HCT116 (cell line): ENCODE measurements around the gene PCSK2. TPM values are rescaled to one million over a fixed set of nuclear protein-coding genes. Genes with fewer than 3 reads are reported as not detected.

ENCODE experiments used
- ATAC-seq: fragments of 200-7000 bp; cut with Tn5 transposase; 2 replicates; pipeline ENCODE4 v1.9.1; 2020; ENCODE audit warnings: mild to moderate bottlenecking, moderate library complexity
- BruUV-seq: library from RNA; stranded (reverse); fragments of 400-500 nt; replicated peaks from 2 replicates; lab custom pipeline; 2021; lab: Mats Ljungman, UMichigan
- CTCF ChIA-PET: fragments of 300-600 bp; sonication (Branson Sonifier 250); formaldehyde crosslinking; loops from one replicate; lab custom pipeline; 2021; ENCODE audit warnings: antibody characterized with exemption; lab: Charles Lee
- POLR2A ChIA-PET: fragments of 300-600, 350-600 bp; sonication (Branson Sonifier 250); formaldehyde crosslinking; loops from one replicate; lab custom pipeline; 2021; ENCODE audit warnings: antibody characterized with exemption; lab: Charles Lee
- RAD21 ChIA-PET, 2 experiments: fragments of 300-600 bp; sonication (Branson Sonifier 250); formaldehyde crosslinking; loops; one replicate each; lab custom pipeline; 2023; ENCODE audit warnings: low total read pairs in 2 of 2; ENCODE audit not compliant: uncharacterized antibody in 2 of 2, unreplicated experiment in 2 of 2, low non-redundant PET in 1 of 2; lab: Charles Lee
- DNase-seq: peaks from one replicate; pipeline ENCODE4 v3.0.0-alpha.2; 2010; ENCODE audit warnings: low read depth, low spot score
- H2AFZ ChIP-seq: fragments of 200-600 bp; shearing (Covaris generic), sonication (generic); 2 replicates; pipeline ENCODE4 v1.6.1; 2017; ENCODE audit warnings: low read depth, mixed run types, mixed read lengths, antibody characterized with exemption, low read length; ENCODE audit not compliant: poor library complexity, severe bottlenecking
- H3K27ac ChIP-seq: 2 replicates; pipeline ENCODE4 v1.5.1; 2012; ENCODE audit warnings: low read depth, low read length
- H3K27me3 ChIP-seq: fragments of 200-600 bp; sonication (generic); 2 replicates; pipeline ENCODE4 v1.6.1; 2016; ENCODE audit warnings: mixed run types, low read length, mixed read lengths; ENCODE audit not compliant: insufficient read depth
- H3K36me3 ChIP-seq, 2 experiments: fragments of 200-500 bp in 1 of 2; fragments of 200-600 bp in 1 of 2; sonication (Bioruptor generic) in 1 of 2; sonication (generic) in 1 of 2; 2 replicates each; pipeline versions ENCODE4 v1.5.1 to v1.6.1; 2014 to 2016; ENCODE audit warnings: low read length in 2 of 2, inconsistent platforms in 1 of 2, mixed read lengths in 1 of 2, mixed run types in 1 of 2; ENCODE audit not compliant: insufficient read depth in 2 of 2, control insufficient read depth in 1 of 2
- H3K4me1 ChIP-seq, 2 experiments: fragments of 200-600 bp in 1 of 2; sonication (generic) in 1 of 2; 2 replicates each; pipeline versions ENCODE4 v1.5.1 to v1.6.1; 2012 to 2017; ENCODE audit warnings: low read length in 2 of 2, inconsistent platforms in 1 of 2, mild to moderate bottlenecking in 1 of 2, mixed read lengths in 1 of 2, mixed run types in 1 of 2, moderate library complexity in 1 of 2; ENCODE audit not compliant: insufficient read depth in 2 of 2, control insufficient read depth in 1 of 2
- H3K4me2 ChIP-seq: fragments of 200-600 bp; sonication (generic); 2 replicates; pipeline ENCODE4 v1.6.1; 2017; ENCODE audit warnings: mixed run types, low read length, mixed read lengths
- H3K4me3 ChIP-seq, 2 experiments: fragments of 200-600 bp in 1 of 2; sonication (generic) in 1 of 2; replicated peaks in 1 of 2; 2 replicates each; pipeline ENCODE4 v1.5.1; 2011 to 2016; ENCODE audit warnings: low read length in 2 of 2, control low read depth in 1 of 2, low read depth in 1 of 2, mild to moderate bottlenecking in 1 of 2, mixed read lengths in 1 of 2, mixed run types in 1 of 2
- H3K79me2 ChIP-seq: fragments of 200-600 bp; sonication (generic); 2 replicates; pipeline ENCODE4 v1.6.1; 2017; ENCODE audit warnings: mild to moderate bottlenecking, mixed run types, low read length, moderate library complexity, mixed read lengths; ENCODE audit not compliant: insufficient read depth
- H3K9ac ChIP-seq: fragments of 200-600 bp; sonication (generic); 2 replicates; pipeline ENCODE4 v1.6.1; 2016; ENCODE audit warnings: low read length, mixed read lengths
- H3K9me2 ChIP-seq: fragments of 200-600 bp; sonication (generic), shearing (Covaris generic); 2 replicates; pipeline ENCODE4 v1.6.1; 2017; ENCODE audit warnings: mixed run types, mild to moderate bottlenecking, moderate library complexity; ENCODE audit not compliant: insufficient read depth
- H3K9me3 ChIP-seq, 2 experiments: fragments of 200-500 bp in 1 of 2; fragments of 200-600 bp in 1 of 2; sonication (Bioruptor generic) in 1 of 2; sonication (generic) in 1 of 2; 2 replicates each; pipeline ENCODE4 v1.6.1; 2014 to 2017; ENCODE audit warnings: low read length in 2 of 2, mixed read lengths in 2 of 2, inconsistent platforms in 1 of 2, low read depth in 1 of 2, mild to moderate bottlenecking in 1 of 2, mixed run types in 1 of 2, moderate library complexity in 1 of 2; ENCODE audit not compliant: control insufficient read depth in 1 of 2, insufficient read depth in 1 of 2
- H4K20me1 ChIP-seq: fragments of 200-600 bp; sonication (generic), shearing (Covaris generic); 2 replicates; pipeline ENCODE4 v1.6.1; 2017; ENCODE audit warnings: mixed run types, mild to moderate bottlenecking, moderate library complexity; ENCODE audit not compliant: insufficient read depth
- ATF3 ChIP-seq: IDR thresholded peaks from 2 replicates; pipeline ENCODE4 v1.6.1; 2012
- CBX3 ChIP-seq: IDR thresholded peaks from 2 replicates; pipeline ENCODE4 v1.6.1; 2012; ENCODE audit warnings: low read depth
- CEBPB ChIP-seq: IDR thresholded peaks from 2 replicates; pipeline ENCODE4 v1.6.1; 2012; ENCODE audit warnings: low read depth
- CTCF ChIP-seq, 3 experiments: fragments of 200-600 bp in 1 of 3; sonication (generic) in 1 of 3; IDR thresholded peaks in 2 of 3; conservative IDR thresholded peaks in 1 of 3; 2 replicates each; pipeline ENCODE4 v1.5.1; 2012 to 2017; ENCODE audit warnings: low read depth in 2 of 3, low read length in 2 of 3, antibody characterized with exemption in 1 of 3, borderline replicate concordance in 1 of 3, control low read depth in 1 of 3, mild to moderate bottlenecking in 1 of 3, mixed read lengths in 1 of 3, mixed run types in 1 of 3, moderate library complexity in 1 of 3; ENCODE audit not compliant: insufficient read depth in 1 of 3
- EGR1 ChIP-seq: IDR thresholded peaks from 2 replicates; pipeline ENCODE4 v1.6.1; 2012; ENCODE audit warnings: low read depth
- EZH2 ChIP-seq: fragments of 200-600 bp; sonication (generic); IDR thresholded peaks from 2 replicates; pipeline ENCODE4 v1.6.1; 2017; ENCODE audit warnings: antibody characterized with exemption, mixed run types
- EZH2phosphoT487 ChIP-seq: fragments of 200-600 bp; IDR thresholded peaks from 2 replicates; pipeline ENCODE4 v1.6.1; 2018; ENCODE audit warnings: antibody characterized with exemption, borderline replicate concordance
- FOSL1 ChIP-seq: IDR thresholded peaks from 2 replicates; pipeline ENCODE4 v1.6.1; 2012; ENCODE audit warnings: low read depth
- JUND ChIP-seq: IDR thresholded peaks from 2 replicates; pipeline ENCODE4 v1.6.1; 2012
- MAX ChIP-seq: IDR thresholded peaks from 2 replicates; pipeline ENCODE4 v1.6.1; 2012
- POLR2A ChIP-seq: IDR thresholded peaks from 2 replicates; pipeline ENCODE4 v1.7.0; 2011; ENCODE audit warnings: borderline replicate concordance; ENCODE audit not compliant: insufficient read depth, insufficient read length; ENCODE audit errors: extremely low read depth
- POLR2AphosphoS5 ChIP-seq: IDR thresholded peaks from 2 replicates; pipeline ENCODE4 v1.6.1; 2011; ENCODE audit warnings: mild to moderate bottlenecking, low read depth, low read length, moderate library complexity
- REST ChIP-seq: IDR thresholded peaks from 2 replicates; pipeline ENCODE4 v1.6.1; 2012; ENCODE audit warnings: low read depth
- SIN3A ChIP-seq: IDR thresholded peaks from 2 replicates; pipeline ENCODE4 v1.6.1; 2012; ENCODE audit warnings: low read depth
- SP1 ChIP-seq: IDR thresholded peaks from 2 replicates; pipeline ENCODE4 v1.6.1; 2012; ENCODE audit warnings: low read depth
- SRF ChIP-seq: IDR thresholded peaks from 2 replicates; pipeline ENCODE4 v1.6.1; 2012; ENCODE audit warnings: low read depth
- TCF7L2 ChIP-seq: IDR thresholded peaks from 2 replicates; pipeline ENCODE4 v1.7.0; 2011; ENCODE audit warnings: borderline replicate concordance, inconsistent platforms; ENCODE audit not compliant: insufficient read depth, insufficient read length; ENCODE audit errors: extremely low read depth
- ZBTB33 ChIP-seq: IDR thresholded peaks from 2 replicates; pipeline ENCODE4 v1.6.1; 2011; ENCODE audit warnings: mild to moderate bottlenecking, low read length, moderate library complexity; ENCODE audit not compliant: insufficient replicate concordance; ENCODE audit errors: extremely low read depth
- ZFX ChIP-seq: fragments of 450-650 bp; IDR thresholded peaks from 2 replicates; pipeline ENCODE4 v1.6.1; 2017
- intact Hi-C: fragments of 100-400 bp; cut with micrococcal nuclease; formaldehyde crosslinking; loops from 2 replicates; pipeline ENCODE4 v1.10.0; 2022
- total RNA-seq: library from RNA; stranded (reverse); gene quantifications from one replicate; pipeline ENCODE4 v1.2.1, GENCODE V29; 2021; ENCODE audit not compliant: unreplicated experiment

Gene PCSK2
- total RNA-seq, 1 experiment from 2014 or later: not detected

- H3K27ac ChIP-seq: no peak overlapping the region
- DNase-seq (no peak), ATAC-seq (no peak)
- H4K20me1 ChIP-seq: no peaks in the 10 kb centered on the region
- ChIA-PET CTCF (no interaction called here), POLR2A (no interaction called here), RAD21 (no interaction called here)
- H3K79me2 ChIP-seq: no peaks in the 10 kb centered on the region
- no peaks in the 10 kb centered on the region for H3K4me1 ChIP-seq
- no peak for TF ChIP-seq EZH2
- TF ChIP-seq FOSL1: no peak
- TF ChIP-seq EGR1: no peak
- TF ChIP-seq JUND: no peak
- TF ChIP-seq TCF7L2: no peak
- no peak for TF ChIP-seq POLR2A
- TF ChIP-seq CTCF (IDR thresholded peaks at IDR 0.05 in 2 of 3, conservative IDR thresholded peaks at IDR 0.05 in 1 of 3; ENCODE audit: borderline replicate concordance in 1 of 3, insufficient read depth in 1 of 3, low read depth in 2 of 3, low read length in 2 of 3): no peak
- no peak for TF ChIP-seq ATF3
- TF ChIP-seq POLR2AphosphoS5: no peak
- TF ChIP-seq EZH2phosphoT487: no peak
- TF ChIP-seq SP1: no peak
- TF ChIP-seq MAX: no peak
- no peak for TF ChIP-seq SIN3A
- TF ChIP-seq REST: no peak
- TF ChIP-seq ZBTB33: no peak
- no peak for TF ChIP-seq ZFX
- no peak for TF ChIP-seq CBX3
- TF ChIP-seq CEBPB: no peak
- no peak for TF ChIP-seq SRF
- no peaks in the 10 kb centered on the region for H3K9me3 ChIP-seq
- intact Hi-C loops: no loop called here
- no peak overlapping the region for H3K4me2 ChIP-seq
- BruUV-seq: no TSS peak
- no peak overlapping the region for H3K4me3 ChIP-seq
- peaks cover 26% of the 10 kb centered on the region for H3K27me3 ChIP-seq
- H3K9me2 ChIP-seq: no peaks in the 10 kb centered on the region
- no peak overlapping the region for H2AFZ ChIP-seq
- no peaks in the 10 kb centered on the region for H3K36me3 ChIP-seq
- H3K9ac ChIP-seq: no peak overlapping the region
Observed at GRCh38 chr20:17317341-17317740, 90.5 kb downstream of the PCSK2 start.
